Epidermal melanocyte (primary cell): ENCODE data around the gene CDKN1B.

Experiments
- DNase-seq: peaks from one replicate; pipeline ENCODE4 v3.0.0; 2011; ENCODE audit warnings: low spot score; ENCODE audit not compliant: insufficient read length

CDKN1B gene

DNA sequence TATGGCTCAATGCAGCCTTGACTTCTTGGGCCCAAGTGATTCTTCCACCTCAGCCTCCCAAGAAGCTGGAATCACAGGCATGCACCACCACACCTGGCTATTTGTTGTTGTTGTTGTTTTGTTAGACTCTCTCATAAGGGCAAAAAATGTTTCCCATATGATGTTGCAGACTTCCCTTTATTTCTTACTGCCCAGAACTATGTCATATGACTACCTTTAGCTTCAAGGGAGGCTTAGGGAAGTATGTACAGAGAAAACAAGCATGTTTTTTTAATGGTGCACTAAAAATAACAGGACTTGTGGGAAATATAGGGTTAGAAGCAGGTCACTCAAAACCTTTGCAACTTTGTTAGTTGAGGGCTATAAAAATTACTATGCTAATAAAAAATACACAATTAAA lies 16.9 kb upstream of the CDKN1B start:
- DNase-seq = no peak

GRCh38 chr12:12701457-12701856 lies 15.7 kb upstream of the CDKN1B start:
- no peak for DNase-seq

- DNase-seq = peak; percentile 76
Observed at GRCh38 chr12:12704593-12705230, 12.5 kb upstream of the CDKN1B start.

GRCh38 chr12:12705838-12706520 lies 11.2 kb upstream of the CDKN1B start:
- DNase-seq = no peak

DNA sequence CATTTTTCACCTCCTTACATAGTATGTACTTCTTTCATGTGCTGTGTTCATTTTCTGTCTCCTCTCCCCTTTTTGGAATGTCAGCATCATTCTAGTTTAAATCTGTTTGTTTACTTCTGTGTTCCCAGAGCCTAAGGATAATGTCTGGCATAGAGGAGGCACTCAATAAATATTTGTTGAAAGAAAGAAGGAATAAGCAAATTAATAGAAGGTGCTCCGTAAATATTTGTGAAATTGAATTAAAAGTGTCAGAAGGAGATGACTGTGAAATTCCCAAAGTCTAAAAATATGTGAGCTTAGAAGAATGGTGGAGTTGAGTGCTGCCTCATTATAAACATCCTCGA lies 3.3 kb upstream of the CDKN1B start:
- no peak for DNase-seq

- DNase-seq = no peak
Observed at GRCh38 chr12:12714276-12715021, 2.7 kb upstream of the CDKN1B start.

GRCh38 chr12:12715128-12715458 lies 2.1 kb upstream of the CDKN1B start:
- no peak for DNase-seq

GRCh38 chr12:12715459-12716150 lies 1.6 kb upstream of the CDKN1B start:
- no peak for DNase-seq

GRCh38 chr12:12716151-12716792 lies 896 bp upstream of the CDKN1B start:
- no peak for DNase-seq

DNA sequence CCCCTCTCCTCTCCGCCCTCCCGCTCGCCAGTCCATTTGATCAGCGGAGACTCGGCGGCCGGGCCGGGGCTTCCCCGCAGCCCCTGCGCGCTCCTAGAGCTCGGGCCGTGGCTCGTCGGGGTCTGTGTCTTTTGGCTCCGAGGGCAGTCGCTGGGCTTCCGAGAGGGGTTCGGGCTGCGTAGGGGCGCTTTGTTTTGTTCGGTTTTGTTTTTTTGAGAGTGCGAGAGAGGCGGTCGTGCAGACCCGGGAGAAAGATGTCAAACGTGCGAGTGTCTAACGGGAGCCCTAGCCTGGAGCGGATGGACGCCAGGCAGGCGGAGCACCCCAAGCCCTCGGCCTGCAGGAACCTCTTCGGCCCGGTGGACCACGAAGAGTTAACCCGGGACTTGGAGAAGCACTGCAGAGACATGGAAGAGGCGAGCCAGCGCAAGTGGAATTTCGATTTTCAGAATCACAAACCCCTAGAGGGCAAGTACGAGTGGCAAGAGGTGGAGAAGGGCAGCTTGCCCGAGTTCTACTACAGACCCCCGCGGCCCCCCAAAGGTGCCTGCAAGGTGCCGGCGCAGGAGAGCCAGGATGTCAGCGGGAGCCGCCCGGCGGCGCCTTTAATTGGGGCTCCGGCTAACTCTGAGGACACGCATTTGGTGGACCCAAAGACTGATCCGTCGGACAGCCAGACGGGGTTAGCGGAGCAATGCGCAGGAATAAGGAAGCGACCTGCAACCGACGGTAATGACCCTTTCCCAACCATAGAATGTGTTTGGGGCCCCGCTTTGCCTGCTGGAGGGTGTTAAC lies 615 bp downstream of the CDKN1B start:
- DNase-seq = no peak

- no peak for DNase-seq
Observed at GRCh38 chr12:12718381-12718759, 1.2 kb downstream of the CDKN1B start.

DNA sequence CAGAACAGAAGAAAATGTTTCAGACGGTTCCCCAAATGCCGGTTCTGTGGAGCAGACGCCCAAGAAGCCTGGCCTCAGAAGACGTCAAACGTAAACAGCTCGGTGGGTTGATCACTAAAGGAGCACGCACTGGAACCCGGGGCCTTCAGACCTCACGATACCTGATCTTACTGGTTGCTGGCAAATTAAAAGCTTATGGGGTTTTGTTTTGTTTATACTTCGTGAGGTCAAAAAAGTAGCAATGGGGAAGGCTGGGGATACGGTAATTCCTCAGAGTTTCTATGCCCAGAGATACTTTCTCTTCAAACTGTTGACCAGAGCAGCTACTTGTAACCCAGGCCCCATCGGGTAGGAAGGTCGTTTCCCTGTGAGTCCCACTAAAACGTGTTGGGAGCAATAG lies 1.7 kb downstream of the CDKN1B start:
- no peak for DNase-seq

GRCh38 chr12:12719496-12719895 lies 2.3 kb downstream of the CDKN1B start:
- no peak for DNase-seq

- no peak for DNase-seq
Observed at GRCh38 chr12:12720052-12720451, 2.9 kb downstream of the CDKN1B start.

GRCh38 chr12:12720672-12721161 lies 3.5 kb downstream of the CDKN1B start:
- no peak for DNase-seq

- DNase-seq = no peak
Observed at GRCh38 chr12:12721176-12721751, 4.1 kb downstream of the CDKN1B start.

DNA sequence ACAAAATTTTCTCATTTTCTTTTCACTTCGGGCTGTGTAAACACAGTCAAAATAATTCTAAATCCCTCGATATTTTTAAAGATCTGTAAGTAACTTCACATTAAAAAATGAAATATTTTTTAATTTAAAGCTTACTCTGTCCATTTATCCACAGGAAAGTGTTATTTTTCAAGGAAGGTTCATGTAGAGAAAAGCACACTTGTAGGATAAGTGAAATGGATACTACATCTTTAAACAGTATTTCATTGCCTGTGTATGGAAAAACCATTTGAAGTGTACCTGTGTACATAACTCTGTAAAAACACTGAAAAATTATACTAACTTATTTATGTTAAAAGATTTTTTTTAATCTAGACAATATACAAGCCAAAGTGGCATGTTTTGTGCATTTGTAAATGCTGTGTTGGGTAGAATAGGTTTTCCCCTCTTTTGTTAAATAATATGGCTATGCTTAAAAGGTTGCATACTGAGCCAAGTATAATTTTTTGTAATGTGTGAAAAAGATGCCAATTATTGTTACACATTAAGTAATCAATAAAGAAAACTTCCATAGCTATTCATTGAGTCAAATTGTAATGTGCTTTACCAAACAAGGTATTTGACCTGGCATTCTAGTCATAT lies 4.8 kb downstream of the CDKN1B start:
- DNase-seq = no peak

- DNase-seq = no peak
Observed at GRCh38 chr12:12722435-12723148, 5.4 kb downstream of the CDKN1B start.

- DNase-seq = no peak
Observed at GRCh38 chr12:12723149-12723680, 6.0 kb downstream of the CDKN1B start.
